Measurements from ENCODE around the gene KRTAP12-3.

GRCh38 chr21:44701541-44701940 is 43.8 kb downstream of the KRTAP12-3 start:
- TF ChIP-seq CTCF (IDR thresholded peaks at IDR 0.05) (no peak), EZH2 (IDR thresholded peaks at IDR 0.05; ENCODE audit: borderline replicate concordance, insufficient read depth, low read depth, low read length, poor library complexity, severe bottlenecking) (no peak)
